Endothelial cell of umbilical vein (primary cell): ENCODE results near the gene SPRED1. TPM values are rescaled to one million over a fixed set of nuclear protein-coding genes. Genes with fewer than 3 reads are reported as not detected.

ENCODE experiments used
- BruUV-seq: library from RNA; stranded (reverse); fragments of 400-500 nt; replicated peaks from 2 replicates; lab custom pipeline; 2021; lab: Mats Ljungman, UMichigan
- CTCF ChIA-PET: fragments of 300-600, 350-600 bp; sonication (Branson Sonifier 250); formaldehyde crosslinking; loops from one replicate; lab custom pipeline; 2021; ENCODE audit warnings: antibody characterized with exemption, inconsistent platforms; lab: Charles Lee
- POLR2A ChIA-PET: fragments of 300-600, 350-600 bp; sonication (Branson Sonifier 250); formaldehyde crosslinking; loops from one replicate; lab custom pipeline; 2021; ENCODE audit warnings: antibody characterized with exemption, inconsistent platforms; lab: Charles Lee
- DNase-seq: peaks from one replicate; pipeline ENCODE4 v3.0.0-alpha.2; 2011; ENCODE audit warnings: low read depth, low spot score
- FAIRE-seq: peaks from 2 replicates; lab custom pipeline; 2011; peaks lifted over from hg19 to GRCh38; lab: Jason Lieb, UNC
- H2AFZ ChIP-seq: 2 replicates; pipeline ENCODE4 v1.6.0; 2012; ENCODE audit warnings: low read depth, low read length, control low read depth, inconsistent platforms
- H3K27ac ChIP-seq: 2 replicates; pipeline ENCODE4 v1.5.1; 2011; ENCODE audit warnings: low read depth, mild to moderate bottlenecking, control low read depth, low read length, moderate library complexity; ENCODE audit not compliant: insufficient read depth
- H3K27me3 ChIP-seq, 2 experiments: 2 replicates each; pipeline versions ENCODE4 v1.6.0 to v1.6.1; 2011; ENCODE audit warnings: low read length in 2 of 2, mixed read lengths in 1 of 2; ENCODE audit not compliant: control insufficient read depth in 2 of 2, insufficient read depth in 2 of 2
- H3K36me3 ChIP-seq, 2 experiments: 2 replicates in 1 of 2; 3 replicates in 1 of 2; pipeline ENCODE4 v1.5.1; 2011; ENCODE audit warnings: low read length in 2 of 2, mild to moderate bottlenecking in 1 of 2, moderate library complexity in 1 of 2; ENCODE audit not compliant: control insufficient read depth in 2 of 2, insufficient read depth in 2 of 2; ENCODE audit errors: extremely low read depth in 1 of 2
- H3K4me1 ChIP-seq: 3 replicates; pipeline ENCODE4 v1.5.1; 2011; ENCODE audit warnings: mild to moderate bottlenecking, low read length; ENCODE audit not compliant: control insufficient read depth, insufficient read depth; ENCODE audit errors: extremely low read depth
- H3K4me2 ChIP-seq: 2 replicates; pipeline ENCODE4 v1.6.1; 2011; ENCODE audit warnings: low read length, control low read depth, mixed read lengths; ENCODE audit not compliant: insufficient read depth
- H3K4me3 ChIP-seq, 3 experiments: fragments of 200-600 bp in 1 of 3; sonication (generic), shearing (Covaris generic) in 1 of 3; replicated peaks in 1 of 3; 2 replicates each; pipeline ENCODE4 v1.5.1; 2011 to 2016; ENCODE audit warnings: control low read depth in 3 of 3, low read length in 3 of 3, mild to moderate bottlenecking in 2 of 3, inconsistent platforms in 1 of 3, low read depth in 1 of 3, moderate library complexity in 1 of 3; ENCODE audit not compliant: insufficient read depth in 1 of 3
- H3K79me2 ChIP-seq: 2 replicates; pipeline ENCODE4 v1.6.0; 2012; ENCODE audit warnings: low read length, inconsistent platforms; ENCODE audit not compliant: control insufficient read depth, insufficient read depth
- H3K9ac ChIP-seq: replicated peaks from 2 replicates; pipeline ENCODE3; 2011; ENCODE audit warnings: low read length, control low read depth; ENCODE audit not compliant: insufficient read depth; ENCODE audit errors: extremely low read depth
- H3K9me1 ChIP-seq: replicated peaks from 3 replicates; pipeline ENCODE4 v1.6.0; 2011; ENCODE audit warnings: mild to moderate bottlenecking, low read length; ENCODE audit not compliant: control insufficient read depth, insufficient read depth; ENCODE audit errors: extremely low read depth
- H3K9me3 ChIP-seq: replicated peaks from 2 replicates; pipeline ENCODE4 v1.5.1; 2012; ENCODE audit warnings: low read length, inconsistent platforms; ENCODE audit not compliant: control insufficient read depth, insufficient read depth
- H4K20me1 ChIP-seq: replicated peaks from 2 replicates; pipeline ENCODE3; 2011; ENCODE audit warnings: mild to moderate bottlenecking, low read length; ENCODE audit not compliant: control insufficient read depth, insufficient read depth; ENCODE audit errors: extremely low read depth
- CTCF ChIP-seq, 2 donors: IDR thresholded peaks; 1 replicate in 1 of 2; 2 replicates in 1 of 2; pipeline ENCODE4 v1.5.1; 2011; ENCODE audit warnings: low read length in 2 of 2, mild to moderate bottlenecking in 2 of 2, moderate library complexity in 2 of 2, control low read depth in 1 of 2, inconsistent platforms in 1 of 2, low read depth in 1 of 2; ENCODE audit not compliant: insufficient read depth in 1 of 2; ENCODE audit errors: extremely low read depth in 1 of 2
- EZH2 ChIP-seq: IDR thresholded peaks from 2 replicates; pipeline ENCODE4 v1.6.1; 2012; ENCODE audit warnings: borderline replicate concordance, low read depth, mild to moderate bottlenecking, moderate library complexity, low read length, inconsistent platforms; ENCODE audit not compliant: severe bottlenecking
- FOS ChIP-seq: IDR thresholded peaks from 2 replicates; pipeline ENCODE4 v1.6.1; 2011; ENCODE audit warnings: mild to moderate bottlenecking, low read length, moderate library complexity, borderline replicate concordance; ENCODE audit not compliant: insufficient read depth
- JUN ChIP-seq: IDR thresholded peaks from 2 replicates; pipeline ENCODE4 v1.6.1; 2011; ENCODE audit warnings: borderline replicate concordance, low read depth; ENCODE audit not compliant: insufficient read length, insufficient read depth
- MYC ChIP-seq: IDR thresholded peaks from one replicate; pipeline ENCODE4 v1.6.1; 2011; ENCODE audit warnings: mild to moderate bottlenecking, low read depth, low read length
- POLR2A ChIP-seq: IDR thresholded peaks from 2 replicates; pipeline ENCODE4 v1.6.1; 2012; ENCODE audit warnings: low read depth, mild to moderate bottlenecking, control low read depth, low read length
- POLR2AphosphoS5 ChIP-seq: IDR thresholded peaks from 2 replicates; pipeline ENCODE4 v1.6.1; 2012; ENCODE audit warnings: low read depth, mild to moderate bottlenecking, control low read depth, low read length, moderate library complexity; ENCODE audit not compliant: insufficient read depth
- dilution Hi-C: fragments of 300-500 bp; cut with MboI; formaldehyde crosslinking; loops from one replicate; pipeline ENCODE4 v1.15.0; 2019; ENCODE audit warnings: low sequenced_read_pairs; ENCODE audit not compliant: extremely low pct_ligation_motif_present
- intact Hi-C: fragments of 100-400 bp; cut with micrococcal nuclease; formaldehyde crosslinking; loops from one replicate; pipeline ENCODE4 v1.10.0; 2022
- polyA plus RNA-seq, 4 experiments: library from polyadenylated mRNA; depleted of rRNA in 3 of 4; stranded (reverse) in 3 of 4; unstranded in 1 of 4; fragments of >200 nt; gene quantifications; 2 replicates each; pipeline versions ENCODE4 v1.2.1 to v1.2.3, GENCODE V29; 2011 to 2012; ENCODE audit warnings: missing spikeins in 1 of 4
- total RNA-seq: library from RNA; stranded (reverse); gene quantifications from 2 replicates; pipeline ENCODE4 v1.2.3, GENCODE V29; 2021

The SPRED1 gene
- total and polyA plus RNA-seq, 2 donors (not counting 3 experiments of a cell fraction or from before 2014, with no cell fraction given) = 1.3 to 10.7 TPM

GRCh38 chr15:38332711-38333110 is 80.1 kb downstream of the SPRED1 start:
- POLR2A ChIA-PET = no interaction called here
- H3K36me3 ChIP-seq = no peaks in the 10 kb centered on the region
- intact Hi-C loops (no loop called here), dilution Hi-C loops (no loop called here)
- H3K4me1 ChIP-seq = no peaks in the 10 kb centered on the region
- FAIRE-seq = no peak
- H3K9ac ChIP-seq = no peak overlapping the region
- no peak overlapping the region for H2AFZ ChIP-seq
- H4K20me1 ChIP-seq = peaks cover under 1% of the 10 kb centered on the region
- TF ChIP-seq FOS (no peak), POLR2AphosphoS5 (no peak), JUN (no peak), MYC (no peak), EZH2 (no peak), CTCF (IDR thresholded peaks at IDR 0.05; ENCODE audit: extremely low read depth in 1 of 2, insufficient read depth in 1 of 2, low read depth in 1 of 2, low read length in 2 of 2) (no peak), POLR2A (no peak)
- H3K9me3 ChIP-seq = no peaks in the 10 kb centered on the region
- no peaks in the 10 kb centered on the region for H3K27me3 ChIP-seq
- no peaks in the 10 kb centered on the region for H3K9me1 ChIP-seq
- CTCF ChIA-PET = interaction anchor here (1.1 to 1.6 kb wide), 3 partner anchors 13 to 264 kb away, joined by 3 to 5 read pairs (median 3); no protein-coding TSS in a partner anchor
- no peaks in the 10 kb centered on the region for H3K79me2 ChIP-seq
- DNase-seq = no peak
- no TSS peak for BruUV-seq
- no peak overlapping the region for H3K4me2 ChIP-seq
- H3K27ac ChIP-seq = no peak overlapping the region
- no peak overlapping the region for H3K4me3 ChIP-seq
